ENCODE data around the gene PDCD5. TPM values are rescaled to one million over a fixed set of nuclear protein-coding genes. Genes with fewer than 3 reads are reported as not detected.

PDCD5 gene
- total RNA-seq, 4 donors from 2014 or later: 75.2 to 118 (median 97.3) TPM

DNA sequence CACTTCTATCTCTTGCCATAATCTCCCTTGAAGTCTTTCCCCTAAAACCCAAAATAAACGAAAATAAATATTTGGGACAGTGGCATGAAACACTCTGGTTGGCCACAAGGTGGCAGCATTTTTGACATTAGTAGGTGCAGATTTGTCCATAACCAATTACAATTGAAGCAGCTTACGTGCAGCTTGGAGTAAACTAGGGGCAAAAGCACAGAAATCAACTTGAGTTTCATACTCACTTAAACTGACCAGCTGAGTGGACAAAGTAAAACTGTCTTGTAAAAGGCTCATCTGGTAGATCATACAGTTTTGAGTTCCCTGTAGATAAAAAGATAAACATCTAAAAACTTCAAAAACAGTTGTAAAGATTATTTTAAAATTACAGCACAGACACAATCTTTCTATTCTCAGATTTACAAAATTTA lies 18.8 kb downstream of the PDCD5 start:
- TF ChIP-seq, protein P1, sequence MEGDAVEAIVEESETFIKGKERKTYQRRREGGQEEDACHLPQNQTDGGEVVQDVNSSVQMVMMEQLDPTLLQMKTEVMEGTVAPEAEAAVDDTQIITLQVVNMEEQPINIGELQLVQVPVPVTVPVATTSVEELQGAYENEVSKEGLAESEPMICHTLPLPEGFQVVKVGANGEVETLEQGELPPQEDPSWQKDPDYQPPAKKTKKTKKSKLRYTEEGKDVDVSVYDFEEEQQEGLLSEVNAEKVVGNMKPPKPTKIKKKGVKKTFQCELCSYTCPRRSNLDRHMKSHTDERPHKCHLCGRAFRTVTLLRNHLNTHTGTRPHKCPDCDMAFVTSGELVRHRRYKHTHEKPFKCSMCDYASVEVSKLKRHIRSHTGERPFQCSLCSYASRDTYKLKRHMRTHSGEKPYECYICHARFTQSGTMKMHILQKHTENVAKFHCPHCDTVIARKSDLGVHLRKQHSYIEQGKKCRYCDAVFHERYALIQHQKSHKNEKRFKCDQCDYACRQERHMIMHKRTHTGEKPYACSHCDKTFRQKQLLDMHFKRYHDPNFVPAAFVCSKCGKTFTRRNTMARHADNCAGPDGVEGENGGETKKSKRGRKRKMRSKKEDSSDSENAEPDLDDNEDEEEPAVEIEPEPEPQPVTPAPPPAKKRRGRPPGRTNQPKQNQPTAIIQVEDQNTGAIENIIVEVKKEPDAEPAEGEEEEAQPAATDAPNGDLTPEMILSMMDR (IDR thresholded peaks at IDR 0.05): peak in 1 of 3 donors; percentile 58
- no peak for DNase-seq (ENCODE audit: low spot score)
- ATAC-seq (ENCODE audit: low FRiP score): no peak

DNA sequence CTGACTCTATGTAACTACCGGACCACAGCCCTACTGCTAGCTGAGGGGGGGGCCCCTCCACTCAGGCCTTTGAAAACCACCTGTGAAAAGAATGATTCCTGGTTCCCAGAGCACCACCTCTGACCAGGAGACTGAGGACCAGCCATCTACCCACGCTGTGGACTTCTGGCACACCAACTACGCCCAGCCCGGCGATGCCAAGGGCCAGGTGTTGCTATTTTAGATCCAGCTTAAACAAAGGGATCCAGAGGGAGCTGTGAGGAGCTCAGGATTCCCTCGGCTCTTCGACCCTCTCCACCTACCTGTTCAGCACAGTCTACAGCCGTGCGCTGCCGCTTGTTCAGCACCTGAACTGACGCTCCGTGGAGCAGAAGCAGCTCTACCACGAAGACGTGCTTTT lies 23.0 kb downstream of the PDCD5 start:
- TF ChIP-seq, protein P1 (IDR thresholded peaks at IDR 0.05): no peak
- no peak for ATAC-seq (ENCODE audit: low FRiP score)
- DNase-seq (ENCODE audit: low spot score): no peak

- TF ChIP-seq, protein P1 (IDR thresholded peaks at IDR 0.05): no peak
- ATAC-seq (ENCODE audit: low FRiP score) (no peak), DNase-seq (ENCODE audit: low spot score) (no peak)
Observed at GRCh38 chr19:32605544-32605943, 24.6 kb downstream of the PDCD5 start.

DNA sequence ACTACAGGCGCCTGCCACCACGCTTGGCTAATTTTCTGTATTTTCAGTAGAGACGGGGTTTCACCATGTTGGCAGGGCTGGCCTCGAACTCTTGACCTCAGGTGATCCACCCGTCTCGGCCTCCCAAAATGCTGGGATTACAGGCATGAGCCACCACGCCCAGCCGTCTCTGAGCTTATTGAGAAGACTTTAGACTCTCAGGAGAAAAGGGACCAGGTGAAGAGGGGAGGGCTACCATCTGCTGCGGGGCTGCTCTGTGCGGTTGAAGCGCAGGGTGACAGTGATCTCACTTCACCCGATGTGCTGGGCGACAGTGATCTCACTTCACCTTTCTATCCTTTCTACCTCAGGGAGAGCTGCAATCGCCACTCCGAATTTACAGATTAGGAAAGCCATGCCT lies 25.3 kb downstream of the PDCD5 start:
- no peak for DNase-seq (ENCODE audit: low spot score)
- TF ChIP-seq, protein P1 (IDR thresholded peaks at IDR 0.05): no peak
- no peak for ATAC-seq (ENCODE audit: low FRiP score)

DNA sequence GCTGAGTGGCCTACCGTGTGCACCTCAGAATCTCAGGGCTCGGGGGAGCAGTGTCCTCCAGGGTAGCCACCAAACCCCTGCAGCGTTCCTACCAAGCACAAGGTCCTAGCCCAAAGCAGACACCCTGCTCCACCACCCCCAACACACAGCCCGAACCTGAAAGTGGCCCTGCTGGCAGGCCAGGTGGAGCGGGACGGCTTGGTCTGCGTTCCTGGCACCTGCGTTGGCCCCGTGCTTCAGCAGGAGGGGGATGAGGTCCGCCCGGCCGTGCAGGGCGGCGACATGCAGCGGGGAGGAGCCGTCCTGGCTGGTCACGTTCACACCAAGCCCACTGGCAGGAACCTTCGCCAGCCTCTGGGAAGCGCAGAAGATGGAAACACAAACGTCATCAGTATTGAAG lies 26.5 kb downstream of the PDCD5 start:
- TF ChIP-seq, protein P1 (IDR thresholded peaks at IDR 0.05): no peak
- DNase-seq (ENCODE audit: low spot score): no peak
- ATAC-seq (ENCODE audit: low FRiP score): no peak

- ATAC-seq (ENCODE audit: low FRiP score) (no peak), DNase-seq (ENCODE audit: low spot score) (no peak)
- TF ChIP-seq, protein P1 (IDR thresholded peaks at IDR 0.05): no peak
Observed at GRCh38 chr19:32611161-32611560, 30.2 kb downstream of the PDCD5 start.

DNA sequence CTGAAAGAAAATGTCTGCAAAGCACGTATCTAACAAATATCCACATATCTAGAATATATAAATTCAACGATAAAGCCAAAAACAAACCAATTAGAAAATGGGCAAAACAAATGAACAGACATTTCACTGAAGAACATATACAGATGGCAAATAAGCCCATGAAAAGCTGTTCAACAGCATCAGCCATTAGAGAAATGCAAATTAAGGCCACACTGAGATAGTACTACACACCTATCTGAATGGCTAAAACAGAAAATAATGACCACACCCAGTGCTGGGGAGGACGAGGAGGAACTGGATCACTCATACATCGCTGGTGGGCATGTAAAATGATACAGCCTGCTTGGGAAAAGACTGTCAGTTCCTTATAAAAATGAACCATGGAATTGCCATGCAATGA lies 32.0 kb downstream of the PDCD5 start:
- no peak for ATAC-seq (ENCODE audit: low FRiP score)
- TF ChIP-seq, protein P1 (IDR thresholded peaks at IDR 0.05): no peak
- no peak for DNase-seq (ENCODE audit: low spot score)

Measured in omental fat pad (tissue), 4 donors.